VCaP (cell line): ENCODE measurements around the gene GGCX.

Experiments used
- H3K27ac ChIP-seq: fragments of 450-650 bp; 2 replicates; pipeline ENCODE4 v1.5.1; 2017
- TF ChIP-seq, protein P1 (sequence below): fragments of 450-650 bp; conservative IDR thresholded peaks from 2 replicates; pipeline ENCODE4 v1.5.1; 2017; ENCODE audit warnings: mild to moderate bottlenecking, moderate library complexity

GGCX gene

GRCh38 chr2:85502720-85503119 lies 58.6 kb downstream of the GGCX start:
- TF ChIP-seq, protein P1, sequence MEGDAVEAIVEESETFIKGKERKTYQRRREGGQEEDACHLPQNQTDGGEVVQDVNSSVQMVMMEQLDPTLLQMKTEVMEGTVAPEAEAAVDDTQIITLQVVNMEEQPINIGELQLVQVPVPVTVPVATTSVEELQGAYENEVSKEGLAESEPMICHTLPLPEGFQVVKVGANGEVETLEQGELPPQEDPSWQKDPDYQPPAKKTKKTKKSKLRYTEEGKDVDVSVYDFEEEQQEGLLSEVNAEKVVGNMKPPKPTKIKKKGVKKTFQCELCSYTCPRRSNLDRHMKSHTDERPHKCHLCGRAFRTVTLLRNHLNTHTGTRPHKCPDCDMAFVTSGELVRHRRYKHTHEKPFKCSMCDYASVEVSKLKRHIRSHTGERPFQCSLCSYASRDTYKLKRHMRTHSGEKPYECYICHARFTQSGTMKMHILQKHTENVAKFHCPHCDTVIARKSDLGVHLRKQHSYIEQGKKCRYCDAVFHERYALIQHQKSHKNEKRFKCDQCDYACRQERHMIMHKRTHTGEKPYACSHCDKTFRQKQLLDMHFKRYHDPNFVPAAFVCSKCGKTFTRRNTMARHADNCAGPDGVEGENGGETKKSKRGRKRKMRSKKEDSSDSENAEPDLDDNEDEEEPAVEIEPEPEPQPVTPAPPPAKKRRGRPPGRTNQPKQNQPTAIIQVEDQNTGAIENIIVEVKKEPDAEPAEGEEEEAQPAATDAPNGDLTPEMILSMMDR = no peak
- H3K27ac ChIP-seq = no peak overlapping the region

DNA sequence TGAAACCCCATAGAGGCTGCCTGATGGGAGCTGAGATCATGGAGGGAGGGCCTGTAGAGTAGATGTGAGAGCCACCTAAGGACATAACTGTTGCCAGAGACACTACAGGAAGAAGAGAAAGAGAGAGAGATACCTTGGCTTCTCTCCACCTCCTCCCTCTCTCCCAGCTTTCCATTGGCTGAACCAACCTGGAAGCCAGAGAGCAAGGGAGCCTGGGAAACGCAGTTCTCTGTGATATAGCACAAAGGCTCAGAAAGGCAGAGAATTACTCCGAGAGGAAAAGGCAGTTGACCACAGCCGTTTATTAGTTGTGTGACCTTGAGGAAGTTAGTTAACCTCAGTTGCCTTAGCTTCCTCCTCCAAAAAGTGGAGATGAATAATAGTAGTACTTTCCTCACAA lies 60.0 kb downstream of the GGCX start:
- H3K27ac ChIP-seq = no peak overlapping the region
- TF ChIP-seq, protein P1 = no peak

GRCh38 chr2:85497944-85498630 lies 63.2 kb downstream of the GGCX start:
- TF ChIP-seq, protein P1 = no peak
- H3K27ac ChIP-seq = no peak overlapping the region

DNA sequence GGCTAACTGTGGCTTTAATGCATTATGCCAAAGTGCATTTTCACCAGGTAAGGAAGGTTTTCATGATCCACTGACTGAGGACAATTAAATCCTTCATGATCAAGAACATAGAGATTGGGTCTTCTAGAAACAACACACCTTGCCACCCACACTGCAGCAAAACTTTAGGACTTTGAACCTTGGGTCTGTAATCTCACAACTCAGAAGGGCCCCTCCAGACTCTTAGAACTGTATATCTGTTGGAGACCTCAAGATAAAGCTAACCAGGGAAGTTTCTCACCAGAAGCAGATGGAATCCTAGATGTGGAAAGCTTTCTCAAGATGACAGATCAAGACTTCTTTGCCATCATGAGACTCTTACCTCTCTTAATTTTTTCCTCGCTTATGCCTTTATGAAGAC lies 64.9 kb downstream of the GGCX start:
- no peak overlapping the region for H3K27ac ChIP-seq
- TF ChIP-seq, protein P1 = no peak
